ENCODE results near the gene HNF4A.
"Not testable (repeated sequence)": the region's sequence is repeated elsewhere in the genome, so short reads cannot be mapped to it uniquely, and the experiment has no call there.

HNF4A gene

GRCh38 chr20:44345941-44346340 lies 9.6 kb upstream of the HNF4A start:
- not testable (repeated sequence) for DNase-seq (ENCODE audit: low spot score)

GRCh38 chr20:44348168-44348659 lies 7.3 kb upstream of the HNF4A start:
- no peak for DNase-seq (ENCODE audit: low spot score)

GRCh38 chr20:44349349-44349748 lies 6.2 kb upstream of the HNF4A start:
- DNase-seq (ENCODE audit: low spot score), result no peak

- no peak for DNase-seq (ENCODE audit: low spot score)
These were observed 4.9 kb upstream of the HNF4A start for GRCh38 chr20:44350567-44350966.

- DNase-seq (ENCODE audit: low spot score), result peak; percentile 79
These were observed 461 bp upstream of the HNF4A start for GRCh38 chr20:44354979-44355497.

GRCh38 chr20:44356353-44356723 lies 839 bp downstream of the HNF4A start:
- DNase-seq (ENCODE audit: low spot score), result no peak

- DNase-seq (ENCODE audit: low spot score), result no peak
These were observed 1.5 kb downstream of the HNF4A start for GRCh38 chr20:44357020-44357419.

- DNase-seq (ENCODE audit: low spot score), result no peak
These were observed 2.1 kb downstream of the HNF4A start for GRCh38 chr20:44357555-44358125.

- no peak for DNase-seq (ENCODE audit: low spot score)
These were observed 3.3 kb downstream of the HNF4A start for GRCh38 chr20:44358776-44359175.

GRCh38 chr20:44360221-44360620 lies 4.7 kb downstream of the HNF4A start:
- no peak for DNase-seq (ENCODE audit: low spot score)

GRCh38 chr20:44361021-44361420 lies 5.5 kb downstream of the HNF4A start:
- no peak for DNase-seq (ENCODE audit: low spot score)

- DNase-seq (ENCODE audit: low spot score), result no peak
These were observed 7.0 kb downstream of the HNF4A start for GRCh38 chr20:44362466-44362940.

- DNase-seq (ENCODE audit: low spot score), result no peak
These were observed 8.6 kb downstream of the HNF4A start for GRCh38 chr20:44364068-44364467.

GRCh38 chr20:44364780-44365179 lies 9.3 kb downstream of the HNF4A start:
- DNase-seq (ENCODE audit: low spot score), result no peak

GRCh38 chr20:44367746-44368145 lies 12.2 kb downstream of the HNF4A start:
- DNase-seq (ENCODE audit: low spot score), result no peak

- DNase-seq (ENCODE audit: low spot score), result peak; percentile 84
These were observed 15.2 kb downstream of the HNF4A start for GRCh38 chr20:44370639-44371218.

GRCh38 chr20:44382641-44383040 lies 27.1 kb downstream of the HNF4A start:
- DNase-seq (ENCODE audit: low spot score), result no peak

- no peak for DNase-seq (ENCODE audit: low spot score)
These were observed 29.0 kb downstream of the HNF4A start for GRCh38 chr20:44384423-44385027.

GRCh38 chr20:44388466-44389023 lies 33.0 kb downstream of the HNF4A start:
- peak; percentile 76 for DNase-seq (ENCODE audit: low spot score)

GRCh38 chr20:44389871-44390270 lies 34.4 kb downstream of the HNF4A start:
- DNase-seq (ENCODE audit: low spot score), result no peak

GRCh38 chr20:44390280-44390679 lies 34.8 kb downstream of the HNF4A start:
- no peak for DNase-seq (ENCODE audit: low spot score)

GRCh38 chr20:44392088-44392775 lies 36.7 kb downstream of the HNF4A start:
- no peak for DNase-seq (ENCODE audit: low spot score)

All from HuH-7 (cell line).